ENCODE results near the gene HSPA12A. TPM values are rescaled to one million over a fixed set of nuclear protein-coding genes. Genes with fewer than 3 reads are reported as not detected.

The HSPA12A gene
- total RNA-seq, 6 donors from 2014 or later = 4.2 to 11.6 (median 6.1) TPM

DNA sequence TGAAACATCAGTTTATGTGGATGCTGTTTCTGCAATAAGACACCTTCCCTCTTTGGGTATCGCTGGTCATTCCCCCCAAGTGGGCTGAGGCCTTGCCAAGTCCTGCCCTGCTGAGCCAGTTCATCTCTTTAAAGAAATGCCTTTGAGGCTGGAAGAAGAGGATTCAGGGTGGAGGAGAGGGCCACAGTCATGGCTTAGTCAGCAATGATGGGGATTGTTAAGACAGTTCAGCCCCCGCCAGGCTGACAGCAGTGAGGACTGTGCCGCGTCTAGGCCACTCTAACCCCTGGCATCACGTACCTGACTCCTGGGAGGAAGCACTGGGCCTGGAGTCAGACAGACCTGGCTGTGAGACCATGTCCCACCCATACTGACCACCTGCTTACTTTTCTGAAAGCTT is 73.3 kb downstream of the HSPA12A start:
- no peak for ATAC-seq (ENCODE audit: low FRiP score in 2 of 2)
- Histone ChIP-seq H3K9me3 (no peaks in the 10 kb centered on the region), H3K4me3 (no peak overlapping the region), H3K27me3 (peaks cover 0 to 7% (median 2%) of the 10 kb centered on the region in 4 donors), H3K27ac (no peak overlapping the region), H3K36me3 (no peaks in the 10 kb centered on the region), H3K4me1 (peaks cover 0 to 9% (median 2%) of the 10 kb centered on the region in 4 donors)
- WGBS, 2 donors = 86 to 91% methylated on average over 5 of the region's 5 CpGs
- DNase-seq = no peak
- TF ChIP-seq POLR2A (IDR thresholded peaks at IDR 0.05) (no peak), EP300 (IDR thresholded peaks at IDR 0.05) (no peak), POLR2AphosphoS5 (IDR thresholded peaks at IDR 0.05) (no peak)
- TF ChIP-seq, protein P1, sequence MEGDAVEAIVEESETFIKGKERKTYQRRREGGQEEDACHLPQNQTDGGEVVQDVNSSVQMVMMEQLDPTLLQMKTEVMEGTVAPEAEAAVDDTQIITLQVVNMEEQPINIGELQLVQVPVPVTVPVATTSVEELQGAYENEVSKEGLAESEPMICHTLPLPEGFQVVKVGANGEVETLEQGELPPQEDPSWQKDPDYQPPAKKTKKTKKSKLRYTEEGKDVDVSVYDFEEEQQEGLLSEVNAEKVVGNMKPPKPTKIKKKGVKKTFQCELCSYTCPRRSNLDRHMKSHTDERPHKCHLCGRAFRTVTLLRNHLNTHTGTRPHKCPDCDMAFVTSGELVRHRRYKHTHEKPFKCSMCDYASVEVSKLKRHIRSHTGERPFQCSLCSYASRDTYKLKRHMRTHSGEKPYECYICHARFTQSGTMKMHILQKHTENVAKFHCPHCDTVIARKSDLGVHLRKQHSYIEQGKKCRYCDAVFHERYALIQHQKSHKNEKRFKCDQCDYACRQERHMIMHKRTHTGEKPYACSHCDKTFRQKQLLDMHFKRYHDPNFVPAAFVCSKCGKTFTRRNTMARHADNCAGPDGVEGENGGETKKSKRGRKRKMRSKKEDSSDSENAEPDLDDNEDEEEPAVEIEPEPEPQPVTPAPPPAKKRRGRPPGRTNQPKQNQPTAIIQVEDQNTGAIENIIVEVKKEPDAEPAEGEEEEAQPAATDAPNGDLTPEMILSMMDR (IDR thresholded peaks at IDR 0.05) = no peak

DNA sequence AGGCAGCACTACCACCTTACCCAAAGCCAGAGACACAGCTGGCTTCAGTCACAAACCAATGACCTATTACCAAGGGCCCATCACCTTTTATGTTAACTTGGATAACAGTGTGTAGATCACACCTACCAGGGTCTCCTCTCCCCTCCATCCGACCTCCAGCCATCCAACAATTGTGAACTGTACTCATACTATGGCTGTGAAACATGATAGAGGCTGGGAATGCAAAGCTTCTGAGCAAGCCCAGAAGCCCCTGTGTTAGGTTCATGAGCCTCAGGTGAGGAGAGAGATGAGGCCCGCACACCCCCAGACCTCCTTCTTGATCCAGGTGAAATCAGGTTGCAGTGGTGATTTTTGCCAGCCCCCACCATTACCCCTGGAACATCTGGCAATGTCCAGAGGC is 73.9 kb downstream of the HSPA12A start:
- DNase-seq (no peak), ATAC-seq (ENCODE audit: low FRiP score in 2 of 2) (no peak)
- Histone ChIP-seq H3K4me3 (no peak overlapping the region), H3K27me3 (peaks cover 0 to 7% (median 2%) of the 10 kb centered on the region in 4 donors), H3K36me3 (no peaks in the 10 kb centered on the region), H3K27ac (no peak overlapping the region), H3K4me1 (peaks cover 0 to 9% (median 2%) of the 10 kb centered on the region in 4 donors), H3K9me3 (no peaks in the 10 kb centered on the region)
- TF ChIP-seq POLR2A (IDR thresholded peaks at IDR 0.05) (no peak), POLR2AphosphoS5 (IDR thresholded peaks at IDR 0.05) (no peak), EP300 (IDR thresholded peaks at IDR 0.05) (no peak)
- TF ChIP-seq, protein P1 (IDR thresholded peaks at IDR 0.05) = no peak
- WGBS, 2 donors = 86 to 92% methylated on average over 2 of the region's 2 CpGs

DNA sequence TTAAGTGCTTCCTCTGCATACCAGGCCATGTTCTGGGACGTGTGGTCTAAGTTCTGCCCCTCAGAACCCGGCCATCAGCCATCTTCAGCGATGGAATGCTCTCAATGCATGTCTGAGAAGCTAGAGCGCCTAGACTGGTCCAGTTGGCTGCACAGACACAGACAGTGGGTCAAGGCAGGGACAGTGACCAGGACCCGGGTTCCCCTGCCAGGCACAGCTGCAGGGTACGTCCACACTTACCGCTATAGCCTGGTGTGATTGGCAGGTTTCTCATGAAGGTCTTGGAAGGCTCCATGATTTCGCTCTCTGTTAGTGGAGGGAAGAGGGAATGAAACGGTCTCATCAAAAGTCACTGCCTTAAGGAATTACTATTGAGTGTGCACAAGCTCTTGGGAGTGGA is 74.3 kb downstream of the HSPA12A start:
- Histone ChIP-seq H3K27me3 (peaks cover 0 to 7% (median 2%) of the 10 kb centered on the region in 4 donors), H3K27ac (no peak overlapping the region), H3K36me3 (no peaks in the 10 kb centered on the region), H3K4me1 (peaks cover 0 to 9% (median 2%) of the 10 kb centered on the region in 4 donors), H3K9me3 (no peaks in the 10 kb centered on the region), H3K4me3 (no peak overlapping the region)
- ATAC-seq (ENCODE audit: low FRiP score in 2 of 2) = no peak
- WGBS, 2 donors = 95 to 97% methylated on average over 7 to 9 of the region's 9 CpGs
- TF ChIP-seq POLR2AphosphoS5 (IDR thresholded peaks at IDR 0.05) = no peak
- TF ChIP-seq EP300 (IDR thresholded peaks at IDR 0.05) = no peak
- TF ChIP-seq, protein P1 (IDR thresholded peaks at IDR 0.05) = no peak
- TF ChIP-seq POLR2A (IDR thresholded peaks at IDR 0.05) = no peak
- no peak for DNase-seq

DNA sequence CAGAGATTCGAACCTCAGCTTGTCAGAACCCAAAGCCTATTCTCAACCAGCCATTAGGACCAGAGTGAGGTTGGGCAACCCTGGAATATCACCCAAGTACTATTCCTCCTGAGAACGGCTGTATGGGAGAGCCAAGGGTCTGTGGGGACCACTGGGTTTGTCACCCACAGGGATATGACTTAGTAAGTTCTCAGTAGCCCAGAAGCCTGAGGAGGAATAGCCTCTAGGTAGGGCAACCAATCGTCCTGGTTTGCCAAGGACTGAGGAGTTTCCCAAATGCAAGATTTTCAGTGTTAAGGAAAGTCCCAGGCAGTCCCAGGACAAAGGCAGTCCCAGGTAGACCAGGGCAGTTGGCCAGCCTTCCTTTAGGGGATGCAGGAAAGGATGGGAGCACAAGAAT is 74.9 kb downstream of the HSPA12A start:
- Histone ChIP-seq H3K36me3 (no peaks in the 10 kb centered on the region), H3K27ac (no peak overlapping the region), H3K4me1 (peaks cover 0 to 9% (median 2%) of the 10 kb centered on the region in 4 donors), H3K27me3 (peaks cover 0 to 7% (median 2%) of the 10 kb centered on the region in 4 donors), H3K4me3 (no peak overlapping the region), H3K9me3 (no peaks in the 10 kb centered on the region)
- no peak for ATAC-seq (ENCODE audit: low FRiP score in 2 of 2)
- 83% methylated on average over 3 of the region's 3 CpGs for WGBS, 2 donors
- TF ChIP-seq, protein P1 (IDR thresholded peaks at IDR 0.05) = no peak
- TF ChIP-seq EP300 (IDR thresholded peaks at IDR 0.05) (no peak), POLR2A (IDR thresholded peaks at IDR 0.05) (no peak), POLR2AphosphoS5 (IDR thresholded peaks at IDR 0.05) (no peak)
- no peak for DNase-seq

DNA sequence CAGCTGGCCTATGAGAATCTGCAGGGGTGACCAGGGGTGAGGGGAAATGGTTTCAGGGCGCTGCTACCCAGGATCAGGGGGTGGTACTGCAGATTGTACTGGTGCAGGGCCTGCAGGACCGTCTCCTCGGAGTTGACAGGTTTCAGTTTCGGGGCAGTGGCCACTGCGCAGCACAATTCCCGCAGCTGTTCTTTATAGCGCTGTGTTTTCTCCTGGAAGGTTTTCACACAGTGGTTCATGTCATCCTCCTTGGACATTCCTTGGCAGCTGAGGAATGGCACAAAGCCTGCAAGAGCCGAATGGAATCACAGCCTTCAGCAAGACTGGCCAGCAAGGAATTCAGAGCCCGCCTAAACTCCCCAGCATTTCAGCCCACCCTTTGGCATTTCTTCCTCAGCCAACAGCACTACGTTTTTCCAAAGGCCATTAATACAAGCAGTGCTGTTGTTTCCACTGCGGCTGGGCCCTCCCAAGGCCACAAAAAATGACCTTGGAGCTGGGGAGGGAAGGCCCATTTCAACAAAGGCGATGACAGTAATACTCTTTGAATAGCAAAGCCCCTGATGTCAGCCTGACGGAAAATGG is 76.7 kb downstream of the HSPA12A start:
- Histone ChIP-seq H3K27ac (no peak overlapping the region), H3K4me3 (peak overlapping the region in 1 of 4 donors; percentile 20), H3K27me3 (peaks cover 0 to 7% (median 2%) of the 10 kb centered on the region in 4 donors), H3K36me3 (no peaks in the 10 kb centered on the region), H3K4me1 (peaks cover 0 to 9% (median 2%) of the 10 kb centered on the region in 4 donors), H3K9me3 (no peaks in the 10 kb centered on the region)
- TF ChIP-seq POLR2AphosphoS5 (IDR thresholded peaks at IDR 0.05) = no peak
- TF ChIP-seq, protein P1 (IDR thresholded peaks at IDR 0.05) = no peak
- no peak for TF ChIP-seq POLR2A (IDR thresholded peaks at IDR 0.05)
- no peak for TF ChIP-seq EP300 (IDR thresholded peaks at IDR 0.05)
- WGBS, 2 donors = 68 to 73% methylated on average over 13 of the region's 13 CpGs
- DNase-seq = no peak
- ATAC-seq (ENCODE audit: low FRiP score in 2 of 2) = peak; percentile 16 to 73

Data from upper lobe of left lung (tissue), 6 donors.